GM12878 (cell line): ENCODE data around the gene MAP1LC3B. TPM values are rescaled to one million over a fixed set of nuclear protein-coding genes. Genes with fewer than 3 reads are reported as not detected.

Experiments used
- ATAC-seq: fragments of 200-7000 bp; cut with Tn5 transposase; 3 replicates; pipeline ENCODE4 v1.9.1; 2020; ENCODE audit warnings: mild to moderate bottlenecking, moderate library complexity
- BruUV-seq: library from RNA; stranded (reverse); fragments of 400-500 nt; replicated peaks from 2 replicates; lab custom pipeline; 2021; lab: Mats Ljungman, UMichigan
- CTCF ChIA-PET: fragments of 300-600 bp; sonication (Branson Sonifier 250); formaldehyde crosslinking; extraction: SDS; loops from one replicate; lab custom pipeline; 2021; ENCODE audit warnings: inconsistent platforms; lab: Yijun Ruan, JAX
- POLR2A ChIA-PET: fragments of 350-600 bp; formaldehyde crosslinking; extraction: SDS; loops from one replicate; lab custom pipeline; 2021; ENCODE audit warnings: inconsistent platforms; lab: Charles Lee
- RAD21 ChIA-PET: fragments of 300-600 bp; sonication (Branson Sonifier 250); formaldehyde crosslinking; loops from one replicate; lab custom pipeline; 2023; ENCODE audit warnings: antibody characterized with exemption; ENCODE audit not compliant: unreplicated experiment; lab: Charles Lee
- SMC1A ChIA-PET: fragments of 300-600 bp; sonication (Branson Sonifier 250); formaldehyde crosslinking; loops from one replicate; lab custom pipeline; 2023; ENCODE audit not compliant: unreplicated experiment, uncharacterized antibody; lab: Charles Lee
- DNase-seq: peaks from one replicate; pipeline ENCODE4 v3.0.0-alpha.2; 2011; ENCODE audit warnings: low read depth, low spot score
- FAIRE-seq: peaks from 3 replicates; lab custom pipeline; 2011; peaks lifted over from hg19 to GRCh38; lab: Jason Lieb, UNC
- H2AFZ ChIP-seq: 2 replicates; pipeline ENCODE4 v1.6.0; 2011; ENCODE audit warnings: low read depth, low read length, control low read depth; ENCODE audit not compliant: control insufficient read depth
- H3K27ac ChIP-seq: 2 replicates; pipeline ENCODE4 v1.5.1; 2011; ENCODE audit warnings: control low read depth; ENCODE audit not compliant: control insufficient read depth, insufficient read depth
- H3K27me3 ChIP-seq, 2 experiments: replicated peaks in 1 of 2; 2 replicates each; pipeline versions ENCODE4 v1.6.0 to v1.6.1; 2011; ENCODE audit warnings: low read length in 1 of 2; ENCODE audit not compliant: control insufficient read depth in 2 of 2, insufficient read depth in 2 of 2
- H3K36me3 ChIP-seq, 2 experiments: 2 replicates each; pipeline ENCODE4 v1.5.1; 2011; ENCODE audit warnings: low read length in 1 of 2; ENCODE audit not compliant: control insufficient read depth in 2 of 2, insufficient read depth in 2 of 2
- H3K4me1 ChIP-seq: 2 replicates; pipeline ENCODE4 v1.6.1; 2011; ENCODE audit warnings: mild to moderate bottlenecking, low read length, moderate library complexity, mixed read lengths; ENCODE audit not compliant: control insufficient read depth, insufficient read depth
- H3K4me2 ChIP-seq: 2 replicates; pipeline ENCODE4 v1.6.0; 2011; ENCODE audit warnings: control low read depth; ENCODE audit not compliant: control insufficient read depth, insufficient read depth
- H3K4me3 ChIP-seq: fragments of 200-600 bp; sonication (generic); 2 replicates; pipeline ENCODE4 v1.5.1; 2016
- H3K79me2 ChIP-seq: 2 replicates; pipeline ENCODE4 v1.6.0; 2011; ENCODE audit warnings: low read length; ENCODE audit not compliant: control insufficient read depth, insufficient read depth
- H3K9ac ChIP-seq: 2 replicates; pipeline ENCODE4 v1.8.0; 2011; ENCODE audit warnings: low read length, control low read depth, mixed read lengths; ENCODE audit not compliant: control insufficient read depth, insufficient read depth
- H3K9me3 ChIP-seq: replicated peaks from 3 replicates; pipeline ENCODE4 v1.5.1; 2011; ENCODE audit warnings: mild to moderate bottlenecking, low read length; ENCODE audit not compliant: control insufficient read depth, insufficient read depth
- H4K20me1 ChIP-seq: 2 replicates; pipeline ENCODE4 v1.6.0; 2011; ENCODE audit not compliant: control insufficient read depth, insufficient read depth
- BMI1 ChIP-seq: fragments of 450-650 bp; IDR thresholded peaks from 2 replicates; pipeline ENCODE4 v1.6.1; 2016; ENCODE audit warnings: mild to moderate bottlenecking, moderate library complexity, borderline replicate concordance
- CBFB ChIP-seq: IDR thresholded peaks from 2 replicates; pipeline ENCODE4 v1.6.1; 2016; ENCODE audit warnings: antibody characterized with exemption, low read depth
- JUNB ChIP-seq: IDR thresholded peaks from 2 replicates; pipeline ENCODE4 v1.6.1; 2016; ENCODE audit warnings: antibody characterized with exemption, mild to moderate bottlenecking
- NKRF ChIP-seq: fragments of 450-650 bp; conservative IDR thresholded peaks from 2 replicates; pipeline ENCODE4 v1.6.1; 2017; ENCODE audit warnings: mild to moderate bottlenecking, moderate library complexity
- POLR2AphosphoS2 ChIP-seq: IDR thresholded peaks from 2 replicates; pipeline ENCODE4 v1.6.1; 2011; ENCODE audit warnings: low read depth, mild to moderate bottlenecking, low read length, improper control_type of control experiment, moderate library complexity
- RELB ChIP-seq: fragments of 450-650 bp; IDR thresholded peaks from 2 replicates; pipeline ENCODE4 v1.6.1; 2017; ENCODE audit warnings: low read depth, mild to moderate bottlenecking, moderate library complexity
- SREBF2 ChIP-seq: IDR thresholded peaks from 2 replicates; pipeline ENCODE4 v1.6.1; 2012; ENCODE audit warnings: mild to moderate bottlenecking, low read length
- TCF12 ChIP-seq: IDR thresholded peaks from 2 replicates; pipeline ENCODE4 v1.6.1; 2011; ENCODE audit warnings: low read depth, mild to moderate bottlenecking, low read length
- WGBS: methylation state at CpG from one replicate; pipeline ENCODE4 v1.1.6; 2016; ENCODE audit warnings: low lambda C conversion rate; ENCODE audit not compliant: insufficient replicate concordance, insufficient coverage; ENCODE audit errors: missing lambda C conversion rate; 5-methylcytosine and 5-hydroxymethylcytosine counted together
- in situ Hi-C: fragments of 300-500 bp; cut with MboI; formaldehyde crosslinking; loops from 9 replicates; pipeline ENCODE4 v1.14.3; 2018; ENCODE audit warnings: mixed read lengths
- intact Hi-C: fragments of 100-400 bp; cut with micrococcal nuclease; formaldehyde crosslinking; loops from one replicate; pipeline ENCODE4 v1.14.2; 2022; ENCODE audit not compliant: unreplicated experiment
- polyA plus RNA-seq, 11 experiments: library from polyadenylated mRNA; depleted of rRNA in 4 of 11; unstranded in 6 of 11; stranded (reverse) in 5 of 11; fragments of >200 nt; fragmentation: Nextera tagmentation in 4 of 11; fragmentation: Illumina TruSeq in 1 of 11; extraction: Ambion mirVana in 4 of 11; extraction: Trizol in 1 of 11; gene quantifications; 1 replicate in 1 of 11; 2 replicates in 10 of 11; pipeline versions ENCODE4 v1.2.1 to v1.2.3, GENCODE V29; 2011 to 2016; ENCODE audit warnings: inconsistent platforms in 2 of 11, missing spikeins in 2 of 11, low read depth in 1 of 11
- total RNA-seq, 4 experiments: library from RNA; depleted of rRNA in 3 of 4; stranded (reverse); fragments of >200 nt in 3 of 4; fragmentation: Illumina TruSeq in 1 of 4; extraction: Trizol in 1 of 4; gene quantifications; 2 replicates each; pipeline versions ENCODE4 v1.2.1 to v1.2.3, GENCODE V29; 2013 to 2021
- TF ChIP-seq, protein P1 (sequence below): IDR thresholded peaks from 2 replicates; pipeline ENCODE4 v1.6.1; 2011; ENCODE audit warnings: borderline replicate concordance, low read depth, mild to moderate bottlenecking, moderate library complexity, low read length; ENCODE audit not compliant: insufficient read depth, poor library complexity, severe bottlenecking
- TF ChIP-seq, protein P2 (sequence below): fragments of 450-650 bp; IDR thresholded peaks from 2 replicates; pipeline ENCODE4 v1.6.1; 2014; ENCODE audit warnings: mild to moderate bottlenecking
- TF ChIP-seq, protein P3 (sequence below): fragments of 450-650 bp; IDR thresholded peaks from 2 replicates; pipeline ENCODE4 v1.6.1; 2018; ENCODE audit warnings: borderline replicate concordance, mild to moderate bottlenecking; ENCODE audit not compliant: partially characterized antibody

MAP1LC3B gene
- total and polyA plus RNA-seq, 10 of the 15 experiments (the other 5 are each of a cell fraction or from before 2014, with no cell fraction given), result 6.1 to 42.8 (median 13.7) TPM

- no peak for FAIRE-seq
- TF ChIP-seq JUNB, result no peak
- no peak for TF ChIP-seq RELB
- no peak for TF ChIP-seq SREBF2
- TF ChIP-seq CBFB, result no peak
- no peak for TF ChIP-seq TCF12
- TF ChIP-seq, protein P1, sequence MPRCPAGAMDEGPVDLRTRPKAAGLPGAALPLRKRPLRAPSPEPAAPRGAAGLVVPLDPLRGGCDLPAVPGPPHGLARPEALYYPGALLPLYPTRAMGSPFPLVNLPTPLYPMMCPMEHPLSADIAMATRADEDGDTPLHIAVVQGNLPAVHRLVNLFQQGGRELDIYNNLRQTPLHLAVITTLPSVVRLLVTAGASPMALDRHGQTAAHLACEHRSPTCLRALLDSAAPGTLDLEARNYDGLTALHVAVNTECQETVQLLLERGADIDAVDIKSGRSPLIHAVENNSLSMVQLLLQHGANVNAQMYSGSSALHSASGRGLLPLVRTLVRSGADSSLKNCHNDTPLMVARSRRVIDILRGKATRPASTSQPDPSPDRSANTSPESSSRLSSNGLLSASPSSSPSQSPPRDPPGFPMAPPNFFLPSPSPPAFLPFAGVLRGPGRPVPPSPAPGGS, result no peak
- TF ChIP-seq, protein P2, sequence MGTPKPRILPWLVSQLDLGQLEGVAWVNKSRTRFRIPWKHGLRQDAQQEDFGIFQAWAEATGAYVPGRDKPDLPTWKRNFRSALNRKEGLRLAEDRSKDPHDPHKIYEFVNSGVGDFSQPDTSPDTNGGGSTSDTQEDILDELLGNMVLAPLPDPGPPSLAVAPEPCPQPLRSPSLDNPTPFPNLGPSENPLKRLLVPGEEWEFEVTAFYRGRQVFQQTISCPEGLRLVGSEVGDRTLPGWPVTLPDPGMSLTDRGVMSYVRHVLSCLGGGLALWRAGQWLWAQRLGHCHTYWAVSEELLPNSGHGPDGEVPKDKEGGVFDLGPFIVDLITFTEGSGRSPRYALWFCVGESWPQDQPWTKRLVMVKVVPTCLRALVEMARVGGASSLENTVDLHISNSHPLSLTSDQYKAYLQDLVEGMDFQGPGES, result no peak
- TF ChIP-seq POLR2AphosphoS2, result no peak
- TF ChIP-seq NKRF, result no peak
- no peak for TF ChIP-seq BMI1
- TF ChIP-seq, protein P3, sequence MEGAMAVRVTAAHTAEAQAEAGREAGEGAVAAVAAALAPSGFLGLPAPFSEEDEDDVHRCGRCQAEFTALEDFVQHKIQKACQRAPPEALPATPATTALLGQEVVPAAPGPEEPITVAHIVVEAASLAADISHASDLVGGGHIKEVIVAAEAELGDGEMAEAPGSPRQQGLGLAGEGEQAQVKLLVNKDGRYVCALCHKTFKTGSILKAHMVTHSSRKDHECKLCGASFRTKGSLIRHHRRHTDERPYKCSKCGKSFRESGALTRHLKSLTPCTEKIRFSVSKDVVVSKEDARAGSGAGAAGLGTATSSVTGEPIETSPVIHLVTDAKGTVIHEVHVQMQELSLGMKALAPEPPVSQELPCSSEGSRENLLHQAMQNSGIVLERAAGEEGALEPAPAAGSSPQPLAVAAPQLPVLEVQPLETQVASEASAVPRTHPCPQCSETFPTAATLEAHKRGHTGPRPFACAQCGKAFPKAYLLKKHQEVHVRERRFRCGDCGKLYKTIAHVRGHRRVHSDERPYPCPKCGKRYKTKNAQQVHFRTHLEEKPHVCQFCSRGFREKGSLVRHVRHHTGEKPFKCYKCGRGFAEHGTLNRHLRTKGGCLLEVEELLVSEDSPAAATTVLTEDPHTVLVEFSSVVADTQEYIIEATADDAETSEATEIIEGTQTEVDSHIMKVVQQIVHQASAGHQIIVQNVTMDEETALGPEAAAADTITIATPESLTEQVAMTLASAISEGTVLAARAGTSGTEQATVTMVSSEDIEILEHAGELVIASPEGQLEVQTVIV, result no peak
Observed at GRCh38 chr16:87372305-87372704, 19.8 kb upstream of the MAP1LC3B start.

More at GRCh38 chr16:87372305-87372704, 19.8 kb upstream of the MAP1LC3B start:
- peaks cover 37% of the 10 kb centered on the region for H3K79me2 ChIP-seq
- ChIA-PET RAD21 (no interaction called here), CTCF (no interaction called here), SMC1A (no interaction called here), POLR2A (no interaction called here)
- DNase-seq, result no peak
- no peak for ATAC-seq
- no peak overlapping the region for H2AFZ ChIP-seq
- intact Hi-C loops (no loop called here), in situ Hi-C loops (no loop called here)
- H3K27me3 ChIP-seq, result no peaks in the 10 kb centered on the region
- H3K4me1 ChIP-seq, result peaks cover 6% of the 10 kb centered on the region; the same call in 1 of the 2 replicates
- H3K9ac ChIP-seq, result no peak overlapping the region
- H3K9me3 ChIP-seq, result no peaks in the 10 kb centered on the region
- no TSS peak for BruUV-seq
- WGBS, result 98% methylated on average over 4 of the region's 4 CpGs
- peaks cover 0 to 1% of the 10 kb centered on the region in 2 experiments; a peak in 1 of 4 replicates for H3K36me3 ChIP-seq
- H3K4me3 ChIP-seq, result no peak overlapping the region
- H3K27ac ChIP-seq, result no peak overlapping the region
- H4K20me1 ChIP-seq, result no peaks in the 10 kb centered on the region
- no peak overlapping the region for H3K4me2 ChIP-seq
